Stromal cell of bone marrow (primary cell): ENCODE measurements around the gene MGLL.

Experiments used
- DNase-seq: peaks from one replicate; pipeline ENCODE4 v3.0.0-alpha.2; 2012; ENCODE audit warnings: low read depth

Gene MGLL

DNA sequence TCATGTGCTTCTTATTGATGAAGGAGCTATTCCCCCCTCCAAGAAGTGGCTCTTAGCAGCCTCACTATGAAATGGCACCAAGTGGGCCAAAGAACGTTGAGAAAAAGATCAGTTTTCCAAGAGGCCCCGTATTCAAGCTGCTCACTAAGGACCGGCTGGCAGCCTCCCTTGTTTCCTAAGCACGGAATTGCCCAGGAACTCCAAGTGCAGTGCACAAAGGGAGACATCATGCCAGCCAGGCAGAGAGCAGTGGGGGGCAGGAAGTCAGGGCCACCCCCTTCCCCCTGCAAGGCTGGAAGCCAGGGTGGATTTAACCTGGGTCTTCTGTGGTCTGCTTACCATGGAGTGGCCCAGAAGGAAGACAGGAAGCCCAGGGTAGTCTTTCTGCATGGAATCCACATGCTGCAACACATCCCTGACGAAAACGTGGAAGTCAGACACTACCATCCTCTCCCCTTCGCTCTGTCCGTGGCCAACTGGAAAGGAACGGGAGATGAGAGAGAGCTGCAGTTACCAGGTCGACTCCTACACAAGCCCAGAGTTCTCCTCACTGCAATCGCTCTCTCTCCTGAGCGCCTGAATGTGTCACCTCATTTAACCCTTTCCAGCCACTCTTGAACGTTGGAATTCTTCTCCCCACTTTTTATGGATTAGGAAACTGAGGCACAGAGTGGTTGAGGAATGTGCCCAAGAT, 100.1 kb downstream of the MGLL start:
- no peak for DNase-seq

- DNase-seq, result no peak
Observed at GRCh38 chr3:127720985-127721935, 101.1 kb downstream of the MGLL start.

GRCh38 chr3:127720161-127720823, 102.0 kb downstream of the MGLL start:
- no peak for DNase-seq

DNA sequence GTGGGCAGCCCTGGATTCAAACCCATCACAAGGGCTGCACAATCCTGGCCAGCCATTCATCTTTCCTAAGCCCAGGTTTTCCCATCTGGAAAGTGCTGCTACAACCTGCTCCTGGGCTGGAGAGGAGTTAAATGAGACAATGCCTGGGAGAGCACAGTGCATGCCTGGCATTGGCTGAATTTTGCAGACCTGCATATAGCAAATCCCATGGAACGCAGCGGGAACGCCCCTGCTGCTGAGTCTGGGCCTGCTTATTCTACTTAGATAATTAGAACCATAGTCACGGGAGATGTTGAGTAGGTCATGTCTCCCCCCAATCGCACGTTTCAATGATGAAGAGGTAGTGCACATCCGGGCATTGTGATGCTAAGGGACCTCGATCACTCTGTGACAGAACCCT, 102.9 kb downstream of the MGLL start:
- no peak for DNase-seq

DNA sequence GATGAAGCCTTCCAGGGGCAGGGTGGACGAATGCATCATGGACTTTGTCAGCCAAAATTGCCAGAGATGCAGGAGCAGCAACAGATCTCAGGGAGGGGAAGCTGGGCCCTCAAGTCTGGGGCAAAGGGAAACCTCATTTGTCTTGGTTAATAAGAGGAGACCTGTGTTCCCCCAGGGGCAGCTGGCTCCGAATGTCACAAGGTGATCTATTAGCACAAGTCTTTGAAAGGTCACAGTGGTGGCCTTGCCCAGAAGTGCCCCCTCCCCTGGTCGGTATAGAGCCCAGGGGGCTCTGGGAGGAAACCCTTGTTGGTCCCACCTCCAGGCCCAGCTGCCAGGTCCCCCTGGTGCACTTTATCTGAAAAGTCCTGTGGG, 103.4 kb downstream of the MGLL start:
- DNase-seq, result no peak

- DNase-seq, result no peak
Observed at GRCh38 chr3:127718245-127718915, 103.9 kb downstream of the MGLL start.

- DNase-seq, result no peak
Observed at GRCh38 chr3:127717357-127718244, 104.7 kb downstream of the MGLL start.

GRCh38 chr3:127716384-127716783, 105.9 kb downstream of the MGLL start:
- no peak for DNase-seq

DNA sequence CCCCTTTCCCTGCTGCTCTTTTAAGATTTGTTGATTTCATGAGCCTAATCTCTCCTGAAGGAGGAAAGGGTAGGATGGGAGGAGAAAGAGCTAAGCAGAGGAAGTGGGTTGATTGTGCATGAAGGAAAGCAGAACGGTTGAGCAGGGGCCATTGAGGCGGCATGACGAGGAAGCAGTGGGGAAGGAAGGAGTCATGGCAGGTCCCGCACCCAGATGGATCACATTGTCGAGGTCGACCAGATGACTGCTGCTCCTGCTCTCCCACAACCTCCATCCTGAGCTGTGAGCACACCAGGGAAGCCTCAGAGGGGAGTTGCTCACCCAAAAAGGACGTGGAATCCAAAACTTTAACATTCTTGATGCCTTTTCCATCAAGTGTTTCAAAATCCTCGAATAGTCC, 106.8 kb downstream of the MGLL start:
- DNase-seq, result no peak

- no peak for DNase-seq
Observed at GRCh38 chr3:127714866-127715265, 107.4 kb downstream of the MGLL start.

DNA sequence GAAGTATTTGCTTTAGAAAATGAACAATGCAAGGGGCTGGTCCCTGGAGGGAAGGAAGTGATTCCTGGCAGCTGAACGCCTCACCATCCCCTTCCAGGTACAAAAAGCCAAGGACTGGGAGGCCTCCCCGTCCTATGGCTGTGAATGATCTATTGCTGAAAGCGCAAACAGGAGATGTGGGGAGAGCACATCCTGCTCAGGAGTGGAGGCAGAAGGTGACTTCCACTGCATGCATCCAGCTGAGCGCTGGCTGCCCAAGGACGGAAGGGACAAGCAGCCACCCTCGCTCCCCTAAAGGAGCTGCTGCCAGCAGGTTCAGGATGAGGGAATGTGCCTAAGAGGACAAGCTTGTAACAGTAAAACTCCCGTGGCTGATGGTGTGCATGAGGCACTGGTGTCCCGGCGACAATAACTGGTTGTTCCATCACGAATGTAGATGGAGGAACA, 108.2 kb downstream of the MGLL start:
- no peak for DNase-seq

DNA sequence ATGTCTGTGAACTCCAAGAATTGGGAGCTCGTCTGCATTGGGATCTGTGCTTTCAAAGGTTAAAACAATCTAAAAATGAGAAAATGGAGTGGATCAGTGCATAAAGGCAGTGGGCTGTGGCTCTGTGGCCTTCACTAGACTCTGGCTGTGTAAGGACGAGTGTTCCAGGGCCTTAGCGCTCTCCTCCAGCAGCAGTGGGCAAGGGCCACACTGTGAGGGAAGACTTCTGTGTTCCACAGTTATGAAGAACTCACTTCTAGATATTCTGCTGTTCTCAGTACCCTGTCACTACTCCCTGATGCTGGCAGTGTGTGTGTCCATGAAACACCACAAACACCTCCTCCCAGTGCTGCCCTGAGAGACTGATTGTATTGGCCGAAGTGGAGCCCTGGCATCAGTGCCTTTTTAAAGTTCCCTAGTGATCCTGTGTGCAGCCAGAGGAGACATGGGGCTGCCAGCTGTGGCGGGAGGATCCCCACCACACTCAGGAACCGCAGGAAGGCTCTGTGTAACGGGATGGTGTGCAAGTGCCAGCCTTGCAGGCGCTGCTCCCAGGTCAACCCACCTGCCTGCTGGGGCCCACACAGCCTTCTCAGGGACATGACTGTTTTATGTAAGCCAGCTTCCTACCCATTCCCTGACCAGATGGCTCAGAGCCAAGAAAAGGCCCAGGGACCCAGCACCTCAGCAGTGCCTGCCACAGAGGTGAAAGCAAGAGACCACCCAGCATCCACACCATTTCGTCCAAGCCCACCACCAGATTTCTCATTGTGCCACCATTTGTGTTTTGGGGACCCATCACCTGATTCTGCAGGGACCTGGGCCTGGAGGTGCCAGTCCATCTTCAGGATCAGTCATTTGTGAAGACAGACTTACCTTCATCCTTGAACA, 109.2 kb downstream of the MGLL start:
- no peak for DNase-seq

- DNase-seq, result no peak
Observed at GRCh38 chr3:127712461-127712860, 109.9 kb downstream of the MGLL start.

GRCh38 chr3:127711896-127712295, 110.4 kb downstream of the MGLL start:
- no peak for DNase-seq

DNA sequence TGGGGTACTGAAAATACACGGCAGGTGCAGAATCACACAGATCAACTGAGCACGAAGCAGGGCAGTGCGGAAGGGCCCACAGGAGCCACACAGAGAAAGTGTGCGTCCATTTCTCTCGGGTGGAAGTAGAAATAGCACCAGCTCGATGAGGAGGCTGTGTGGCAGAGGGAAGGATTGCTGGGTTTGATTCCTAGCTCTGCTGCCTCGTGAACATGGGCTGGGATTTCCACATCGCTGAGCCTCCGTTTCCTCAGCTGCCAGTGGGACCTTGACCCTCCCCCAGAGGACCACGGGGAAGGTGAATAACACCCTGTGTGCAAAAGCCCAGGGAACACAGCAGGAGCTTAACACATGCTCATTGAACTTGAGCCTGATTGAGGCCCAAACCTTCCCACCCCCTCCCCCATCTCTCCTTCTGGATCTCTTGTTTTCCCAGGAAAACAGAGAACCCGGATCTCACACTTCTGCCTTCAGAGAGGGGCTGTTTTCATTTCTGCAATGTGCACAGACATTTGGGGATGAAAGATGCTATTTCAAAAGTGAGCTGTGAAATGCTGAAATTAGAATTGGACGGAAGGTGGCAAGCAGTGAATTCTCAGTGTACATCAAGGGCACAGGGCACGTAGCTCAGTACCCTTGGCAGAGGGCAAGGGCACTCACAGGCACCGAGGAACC, 111.2 kb downstream of the MGLL start:
- DNase-seq, result no peak

GRCh38 chr3:127710155-127710941, 112.0 kb downstream of the MGLL start:
- DNase-seq, result no peak

DNA sequence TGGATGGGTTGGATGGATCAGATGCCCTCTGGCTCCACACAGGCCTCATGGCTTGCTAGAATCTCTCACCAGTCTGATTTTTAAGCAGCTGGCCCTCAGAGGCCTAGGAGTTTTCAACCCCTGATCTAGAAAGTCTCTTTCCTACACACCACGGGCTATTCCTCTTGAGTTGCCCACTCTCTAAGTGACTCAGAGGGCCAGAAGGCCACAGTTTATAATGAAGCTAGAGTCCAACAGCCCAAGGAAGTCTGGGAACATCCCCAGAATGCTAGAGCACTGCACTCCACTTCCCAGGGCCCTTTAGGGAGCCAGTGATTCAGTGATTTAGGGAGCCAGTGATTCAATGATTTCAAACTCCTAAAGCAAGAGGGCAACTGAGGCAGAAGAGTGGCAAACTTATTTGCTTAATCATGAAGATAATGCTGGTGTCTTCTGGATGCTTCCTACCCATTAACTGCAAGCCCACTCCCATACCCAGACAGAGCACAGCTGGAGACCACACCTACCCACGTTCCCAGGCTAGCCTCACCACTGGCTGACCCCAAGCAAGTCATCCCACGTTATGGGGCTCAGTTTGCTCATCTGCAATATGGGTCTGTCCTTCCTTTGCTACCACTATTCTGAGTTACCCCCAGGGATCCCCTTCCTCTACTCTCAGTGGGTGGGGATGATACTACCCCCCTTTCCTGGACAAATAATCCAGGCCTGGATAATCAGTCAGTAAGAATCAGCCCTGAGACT, 112.8 kb downstream of the MGLL start:
- DNase-seq, result no peak

DNA sequence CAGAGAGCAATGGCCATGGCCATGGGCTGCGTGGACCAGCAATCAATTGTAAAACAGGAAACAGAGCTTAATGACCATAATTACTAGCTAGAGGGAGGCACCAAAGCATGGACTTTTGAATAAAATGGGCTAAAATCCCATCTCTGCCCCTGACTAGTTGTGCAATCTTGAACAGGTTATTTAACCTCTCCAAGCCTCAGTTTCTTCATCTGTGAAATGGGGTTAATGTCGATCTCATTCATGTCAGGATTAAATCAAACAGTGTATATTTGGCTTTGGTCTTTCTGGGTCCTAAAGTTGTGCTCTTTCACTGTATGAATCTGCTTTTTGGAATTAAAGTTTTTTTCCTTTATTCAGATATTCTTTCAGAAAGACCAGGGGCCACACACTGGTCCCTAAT, 113.5 kb downstream of the MGLL start:
- no peak for DNase-seq
